HG03280 (cell line): Measurements from ENCODE around the gene MAPKBP1.
"Not testable (repeated sequence)": the region's sequence is repeated elsewhere in the genome, so short reads cannot be mapped to it uniquely, and the experiment has no call there.

ENCODE experiments used
- ATAC-seq: cut with Tn5 transposase; IDR thresholded peaks from one replicate; pipeline ENCODE4 v1.9.1; 2021; ENCODE audit warnings: mild to moderate bottlenecking, moderate library complexity; ENCODE audit not compliant: unreplicated experiment

Gene MAPKBP1

GRCh38 chr15:41774062-41774881 is at the start of gene MAPKBP1:
Gene MAPKBP1 (plus strand): TSS chr15:41774484. CDS start chr15:41775276, 792 bp downstream.
- peak; percentile 81 for ATAC-seq

GRCh38 chr15:41727143-41727542 is 47.1 kb upstream of the MAPKBP1 start:
- ATAC-seq: no peak

GRCh38 chr15:41728061-41728460 is 46.2 kb upstream of the MAPKBP1 start:
- ATAC-seq: not testable (repeated sequence)

- ATAC-seq: no peak
These were observed 43.7 kb upstream of the MAPKBP1 start for GRCh38 chr15:41730543-41730942.

- no peak for ATAC-seq
These were observed 41.8 kb upstream of the MAPKBP1 start for GRCh38 chr15:41732483-41732882.

- no peak for ATAC-seq
These were observed 40.2 kb upstream of the MAPKBP1 start for GRCh38 chr15:41734079-41734478.

GRCh38 chr15:41735046-41735445 is 39.2 kb upstream of the MAPKBP1 start:
- no peak for ATAC-seq

GRCh38 chr15:41735492-41735891 is 38.8 kb upstream of the MAPKBP1 start:
- ATAC-seq: not testable (repeated sequence)

GRCh38 chr15:41746802-41747201 is 27.5 kb upstream of the MAPKBP1 start:
- ATAC-seq: no peak

GRCh38 chr15:41756198-41756597 is 18.1 kb upstream of the MAPKBP1 start:
- ATAC-seq: no peak

- ATAC-seq: no peak
These were observed 1.5 kb upstream of the MAPKBP1 start for GRCh38 chr15:41772720-41773331.

- ATAC-seq: no peak
These were observed 954 bp upstream of the MAPKBP1 start for GRCh38 chr15:41773332-41773728.

- no peak for ATAC-seq
These were observed 589 bp upstream of the MAPKBP1 start for GRCh38 chr15:41773729-41774061.

GRCh38 chr15:41774882-41775417 is 666 bp downstream of the MAPKBP1 start:
- no peak for ATAC-seq

GRCh38 chr15:41775651-41776050 is 1.4 kb downstream of the MAPKBP1 start:
- no peak for ATAC-seq

- no peak for ATAC-seq
These were observed 3.2 kb downstream of the MAPKBP1 start for GRCh38 chr15:41777421-41777973.

- ATAC-seq: no peak
These were observed 4.2 kb downstream of the MAPKBP1 start for GRCh38 chr15:41778521-41778920.

GRCh38 chr15:41779662-41780157 is 5.4 kb downstream of the MAPKBP1 start:
- ATAC-seq: no peak

- no peak for ATAC-seq
These were observed 6.0 kb downstream of the MAPKBP1 start for GRCh38 chr15:41780266-41780665.

GRCh38 chr15:41780727-41781126 is 6.4 kb downstream of the MAPKBP1 start:
- ATAC-seq: no peak

GRCh38 chr15:41782371-41783282 is 8.3 kb downstream of the MAPKBP1 start:
- ATAC-seq: no peak
